Erythroblast (primary cell): ENCODE results near the gene NBEAL2.
"Not testable (repeated sequence)": the region's sequence is repeated elsewhere in the genome, so short reads cannot be mapped to it uniquely, and the experiment has no call there.

Source experiments
- DNase-seq, 2 experiments: peaks; one replicate each; lab custom pipeline; 2025; lab: John Stamatoyannopoulos, UW
- GATA1 ChIP-seq: IDR thresholded peaks from 2 replicates; pipeline ENCODE4 v1.6.1; 2011; ENCODE audit warnings: low read depth, mild to moderate bottlenecking, control low read depth, low read length, moderate library complexity
- POLR2A ChIP-seq: IDR thresholded peaks from 2 replicates; pipeline ENCODE4 v1.6.1; 2011; ENCODE audit warnings: mild to moderate bottlenecking, low read length

The NBEAL2 gene

GRCh38 chr3:46952813-46953212 is 26.7 kb upstream of the NBEAL2 start:
- no peak for TF ChIP-seq POLR2A
- no peak for TF ChIP-seq GATA1
- DNase-seq, result no peak

- TF ChIP-seq POLR2A, result no peak
- TF ChIP-seq GATA1, result no peak
- no peak for DNase-seq
Observed at GRCh38 chr3:46953234-46954010, 26.0 kb upstream of the NBEAL2 start.

DNA sequence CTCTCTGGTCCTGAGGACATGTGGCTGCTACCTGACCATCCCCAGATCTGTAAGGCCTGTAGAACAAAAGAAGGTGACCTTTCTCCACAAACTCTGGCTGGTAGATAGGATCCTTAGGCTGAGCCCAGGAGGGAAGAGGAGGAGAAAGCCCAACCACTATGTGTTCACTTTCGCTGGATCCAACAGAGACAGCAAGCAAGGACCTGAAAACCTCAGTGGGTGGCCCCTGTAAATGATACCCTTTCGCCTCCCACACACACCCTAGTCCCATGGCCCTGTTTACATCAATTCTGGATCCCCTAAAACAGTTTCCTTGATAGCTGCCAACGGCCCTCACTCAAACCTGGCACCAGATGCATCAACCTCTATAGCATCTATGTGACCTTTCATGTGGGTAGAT is 25.3 kb upstream of the NBEAL2 start:
- no peak for TF ChIP-seq POLR2A
- no peak for DNase-seq

- TF ChIP-seq POLR2A (no peak), GATA1 (no peak)
- DNase-seq, result no peak
Observed at GRCh38 chr3:46955157-46955556, 24.3 kb upstream of the NBEAL2 start.

DNA sequence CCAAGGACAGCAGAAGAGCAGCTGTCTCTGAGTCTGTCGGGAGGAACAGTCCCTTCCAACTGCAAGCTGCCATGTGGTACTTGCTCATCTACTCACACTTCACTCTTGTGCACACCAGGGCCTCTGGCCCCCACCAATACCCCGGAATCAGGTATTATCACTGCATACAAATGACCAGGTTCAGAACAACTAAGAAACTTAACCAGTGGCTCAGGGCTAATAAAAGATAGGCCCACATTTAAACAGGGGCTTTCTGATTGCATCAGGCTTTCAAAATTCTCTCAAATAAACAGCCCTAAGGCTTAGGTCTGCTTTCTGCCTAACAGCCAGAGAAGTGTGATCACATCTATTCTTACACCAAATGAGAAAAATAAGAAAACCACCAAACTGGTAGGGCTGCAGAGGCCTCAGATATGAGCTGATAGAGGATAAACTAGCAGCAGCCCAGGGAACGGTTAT is 23.6 kb upstream of the NBEAL2 start:
- no peak for DNase-seq
- TF ChIP-seq GATA1 (no peak), POLR2A (no peak)

DNA sequence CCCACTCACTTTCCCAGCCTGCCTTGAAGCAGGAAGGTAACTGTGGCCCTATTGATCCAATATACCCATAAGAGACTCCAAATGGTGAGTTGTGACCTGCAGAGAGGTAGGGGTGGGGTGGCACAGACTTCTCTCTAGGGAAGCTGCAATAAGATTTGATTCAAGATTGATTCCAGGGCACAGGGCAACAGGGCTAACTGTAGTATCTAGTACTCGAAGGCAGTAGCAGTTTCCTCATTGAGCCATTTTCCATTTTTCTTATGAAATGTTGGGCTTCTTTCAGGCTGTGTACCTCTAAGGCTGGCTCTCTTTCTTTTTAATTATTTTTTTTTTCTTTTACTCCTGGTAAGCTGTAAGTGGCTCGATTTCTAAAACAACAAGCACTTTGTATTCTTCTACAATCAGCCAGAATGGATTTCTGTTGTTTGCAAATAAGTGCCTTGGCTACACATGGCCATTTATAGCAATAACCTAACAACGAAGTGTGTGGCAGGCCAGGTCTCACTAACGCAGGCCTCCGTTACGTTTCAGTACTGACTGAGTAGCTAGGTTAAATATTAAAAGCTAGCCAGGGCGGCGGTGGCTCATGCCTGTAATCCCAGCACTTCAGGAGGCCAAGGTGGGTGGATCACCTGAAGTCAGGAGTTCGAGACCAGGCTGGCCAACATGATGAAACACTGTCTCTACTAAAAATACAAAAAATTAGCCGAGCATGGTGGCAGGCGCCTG is 22.2 kb upstream of the NBEAL2 start:
- TF ChIP-seq POLR2A (no peak), GATA1 (no peak)
- DNase-seq, result no peak

DNA sequence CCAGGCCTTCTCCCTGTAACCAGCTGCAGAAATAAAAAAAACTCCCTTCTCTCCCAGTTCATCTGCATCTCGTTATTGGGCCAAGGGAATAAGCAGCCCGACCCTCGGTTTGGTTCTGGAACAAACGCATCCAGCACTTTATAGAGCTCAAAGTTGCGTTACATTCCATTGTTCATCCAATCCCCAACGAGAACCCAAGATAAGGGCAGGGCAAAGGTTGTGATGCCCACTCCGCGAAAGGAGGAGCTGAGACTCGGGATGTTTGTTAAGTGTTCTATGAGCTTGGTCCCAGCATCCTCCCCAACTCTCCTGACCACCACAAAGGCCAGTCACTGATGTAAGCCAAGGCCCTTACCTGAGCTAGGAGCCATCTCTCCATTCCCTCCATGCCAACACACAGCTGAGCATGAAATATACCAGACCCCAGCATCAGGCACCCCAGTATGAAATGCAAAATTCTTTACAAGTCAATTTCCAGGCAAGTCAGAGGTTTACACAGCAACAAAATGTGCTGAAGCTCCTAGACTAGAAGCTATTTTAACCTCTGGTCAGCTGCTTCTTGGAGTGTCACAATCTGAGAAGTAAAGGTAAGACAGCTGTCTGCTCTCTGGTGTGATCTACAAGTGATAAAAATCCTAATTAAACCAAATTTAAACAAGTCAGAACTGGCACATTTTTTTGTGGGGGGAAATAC is 20.9 kb upstream of the NBEAL2 start:
- no peak for DNase-seq
- no peak for TF ChIP-seq GATA1
- no peak for TF ChIP-seq POLR2A

DNA sequence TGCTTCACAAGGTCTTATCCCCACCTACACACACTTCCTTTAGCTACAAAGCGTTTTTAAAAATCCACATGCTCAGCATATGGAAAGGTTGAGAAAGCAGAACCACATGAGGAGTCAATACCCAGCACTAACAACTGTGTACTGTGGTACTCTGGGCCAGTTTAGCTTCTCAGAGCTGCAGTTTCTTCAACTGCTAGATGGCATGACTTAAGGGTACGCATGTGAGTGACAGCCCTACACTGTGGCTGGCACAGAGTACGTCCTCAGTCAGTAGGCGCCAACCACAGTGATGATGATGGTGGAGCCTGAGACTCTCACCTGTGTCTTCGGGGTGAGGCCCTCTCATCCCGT is 20.3 kb upstream of the NBEAL2 start:
- TF ChIP-seq GATA1 (no peak), POLR2A (no peak)
- DNase-seq, result no peak

DNA sequence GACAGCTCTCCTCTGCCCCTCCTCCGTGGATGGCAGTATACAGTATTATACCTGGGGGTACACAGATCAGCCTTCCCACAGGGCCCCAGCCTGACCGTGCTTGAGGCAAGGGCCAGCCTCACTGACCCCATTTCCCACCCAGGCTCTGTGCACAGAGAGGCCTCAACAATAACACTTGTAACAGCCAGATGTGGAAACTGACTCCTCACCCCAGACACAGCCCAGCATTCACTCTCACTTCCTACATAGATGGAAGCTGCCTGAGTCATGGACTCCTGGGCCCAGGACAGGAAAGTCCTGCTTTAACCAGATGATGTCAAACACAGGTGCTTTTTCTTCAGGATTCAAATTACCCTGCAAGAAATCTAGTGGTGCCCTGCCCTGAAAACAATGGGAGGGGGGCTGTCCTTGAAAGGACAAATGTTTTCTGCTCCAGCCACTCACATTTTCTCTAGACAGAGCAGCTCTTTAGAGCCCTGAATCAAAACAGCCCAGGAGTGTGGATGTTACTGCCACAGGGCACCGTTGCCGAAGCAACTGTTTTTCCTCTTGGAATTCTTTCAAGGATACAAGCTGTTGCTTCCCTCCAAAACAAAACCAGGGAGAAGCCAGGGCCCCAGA is 19.3 kb upstream of the NBEAL2 start:
- TF ChIP-seq GATA1 (no peak), POLR2A (no peak)
- no peak for DNase-seq

- no peak for DNase-seq
- TF ChIP-seq GATA1 (no peak), POLR2A (no peak)
Observed at GRCh38 chr3:46960835-46961234, 18.6 kb upstream of the NBEAL2 start.

- TF ChIP-seq GATA1 (no peak), POLR2A (no peak)
- DNase-seq, result no peak
Observed at GRCh38 chr3:46962427-46962826, 17.0 kb upstream of the NBEAL2 start.

GRCh38 chr3:46962990-46963389 is 16.5 kb upstream of the NBEAL2 start:
- DNase-seq, result no peak
- TF ChIP-seq POLR2A, result no peak
- no peak for TF ChIP-seq GATA1

DNA sequence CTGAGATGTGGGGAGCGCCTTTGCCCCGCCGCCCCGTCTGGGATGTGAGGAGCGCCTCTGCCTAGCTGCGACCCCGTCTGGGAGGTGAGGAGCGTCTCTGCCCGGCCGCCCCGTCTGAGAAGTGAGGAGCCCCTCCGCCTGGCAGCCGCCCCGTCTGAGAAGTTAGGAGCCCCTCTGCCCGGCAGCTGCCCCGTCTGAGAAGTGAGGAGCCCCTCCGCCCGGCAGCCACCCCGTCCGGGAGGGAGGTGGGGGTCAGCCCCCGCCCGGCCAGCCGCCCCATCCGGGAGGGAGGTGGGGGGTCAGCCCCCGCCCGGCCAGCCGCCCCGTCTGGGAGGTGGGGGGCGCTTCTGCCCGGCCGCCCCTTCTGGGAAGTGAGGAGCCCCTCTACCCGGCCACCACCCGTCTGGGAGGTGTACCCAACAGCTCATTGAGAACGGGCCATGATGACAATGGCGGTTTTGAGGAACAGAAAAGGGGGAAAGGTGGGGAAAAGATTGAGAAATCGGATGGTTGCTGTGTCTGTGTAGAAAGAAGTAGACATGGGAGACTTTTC is 15.4 kb upstream of the NBEAL2 start:
- DNase-seq, result not testable (repeated sequence)
